Activated CD8-positive, alpha-beta T cell treated with anti-CD3 and anti-CD28 coated beads for 36 hours (primary cell): Measurements from ENCODE around the gene FBXO31. TPM values are rescaled to one million over a fixed set of nuclear protein-coding genes. Genes with fewer than 3 reads are reported as not detected.

ENCODE experiments used
- ATAC-seq: fragments of 200-7000 bp; cut with Tn5 transposase; one replicate; pipeline ENCODE4 v1.10.0; 2021; ENCODE audit warnings: mild to moderate bottlenecking, moderate library complexity
- CTCF ChIA-PET: fragments of 350-600 bp; sonication (Branson Sonifier 250); formaldehyde crosslinking; loops from one replicate; lab custom pipeline; 2021; ENCODE audit warnings: antibody characterized with exemption; lab: Charles Lee
- POLR2A ChIA-PET: fragments of 350-600 bp; sonication (Branson Sonifier 250); formaldehyde crosslinking; loops from one replicate; lab custom pipeline; 2021; ENCODE audit warnings: antibody characterized with exemption; lab: Charles Lee
- DNase-seq: peaks from one replicate; pipeline ENCODE4 v3.0.0-alpha.2; 2020
- H3K27ac Mint-ChIP-seq: one replicate; pipeline ENCODE4 v1.8.0; 2021; ENCODE audit warnings: mild to moderate bottlenecking, mixed read lengths
- H3K27me3 Mint-ChIP-seq: one replicate; pipeline ENCODE4 v1.8.0; 2021; ENCODE audit warnings: mixed read lengths
- H3K36me3 Mint-ChIP-seq: one replicate; pipeline ENCODE4 v1.8.0; 2021; ENCODE audit warnings: low read depth, mixed read lengths
- H3K4me1 Mint-ChIP-seq: one replicate; pipeline ENCODE4 v1.8.0; 2021; ENCODE audit warnings: low read depth, mixed read lengths
- H3K4me3 Mint-ChIP-seq: one replicate; pipeline ENCODE4 v1.8.0; 2021; ENCODE audit warnings: mild to moderate bottlenecking, moderate library complexity, mixed read lengths
- H3K9me3 Mint-ChIP-seq: one replicate; pipeline ENCODE4 v1.8.0; 2021; ENCODE audit warnings: mixed read lengths
- intact Hi-C: fragments of 100-400 bp; cut with micrococcal nuclease; formaldehyde crosslinking; loops from one replicate; pipeline ENCODE4 v1.10.0; 2022
- total RNA-seq, 2 experiments: library from RNA; stranded (reverse); gene quantifications; one replicate each; pipeline ENCODE4 v1.2.3, GENCODE V29; 2021
- TF ChIP-seq, protein P1 (sequence below): fragments of 200-600 bp; IDR thresholded peaks from one replicate; pipeline ENCODE4 v1.8.0; 2022; ENCODE audit warnings: antibody characterized with exemption, mild to moderate bottlenecking

FBXO31 gene
- total RNA-seq, 2 experiments from 2014 or later: 32.0 to 32.7 TPM

DNA sequence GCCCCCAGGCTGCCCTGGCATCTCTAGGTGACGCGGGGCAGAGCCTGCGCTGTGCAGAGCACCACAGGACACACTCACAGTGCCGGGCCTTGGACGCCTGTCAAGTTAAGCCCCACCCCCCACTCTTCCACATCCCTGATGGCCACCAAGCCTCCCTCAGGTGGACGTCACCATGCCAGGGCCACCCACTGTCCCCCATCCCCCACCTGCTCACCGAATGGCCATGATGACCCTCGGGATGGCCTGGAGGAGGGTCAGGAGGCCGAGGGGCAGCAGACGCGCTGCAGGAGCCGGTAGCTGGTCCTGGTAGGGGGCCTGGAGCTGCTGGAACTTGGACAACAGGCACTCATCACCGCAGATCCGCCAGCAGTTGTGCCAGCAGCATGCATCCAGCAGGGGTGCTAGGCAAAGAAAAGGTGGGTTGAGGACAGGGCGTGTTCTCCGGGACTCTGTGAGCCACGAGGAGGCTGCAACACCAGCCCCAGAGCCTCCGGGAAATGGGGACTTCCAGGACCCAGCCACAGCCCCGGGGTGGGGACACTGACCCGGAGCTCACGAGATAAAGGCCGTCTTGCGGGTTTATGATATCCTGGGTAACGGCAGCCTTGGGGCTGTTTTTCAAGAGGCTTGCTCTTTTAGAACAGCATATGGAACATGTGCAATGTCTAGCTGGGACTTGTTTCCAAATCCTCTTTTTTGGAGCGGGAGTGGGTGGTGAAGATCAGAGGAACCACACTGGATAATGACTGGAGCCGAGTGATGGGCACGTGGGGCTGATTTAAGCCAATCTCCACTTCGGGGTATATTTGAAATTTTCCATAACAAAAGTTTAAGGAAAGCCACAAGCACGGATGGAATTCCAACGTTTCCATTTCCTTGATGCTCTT lies 77.8 kb downstream of the FBXO31 start:
- Mint-ChIP-seq H3K27me3 (no peaks in the 10 kb centered on the region), H3K4me1 (peaks cover 9% of the 10 kb centered on the region), H3K36me3 (peaks cover 4% of the 10 kb centered on the region), H3K27ac (no peak overlapping the region), H3K9me3 (peaks cover 2% of the 10 kb centered on the region), H3K4me3 (no peak overlapping the region)
- TF ChIP-seq, protein P1, sequence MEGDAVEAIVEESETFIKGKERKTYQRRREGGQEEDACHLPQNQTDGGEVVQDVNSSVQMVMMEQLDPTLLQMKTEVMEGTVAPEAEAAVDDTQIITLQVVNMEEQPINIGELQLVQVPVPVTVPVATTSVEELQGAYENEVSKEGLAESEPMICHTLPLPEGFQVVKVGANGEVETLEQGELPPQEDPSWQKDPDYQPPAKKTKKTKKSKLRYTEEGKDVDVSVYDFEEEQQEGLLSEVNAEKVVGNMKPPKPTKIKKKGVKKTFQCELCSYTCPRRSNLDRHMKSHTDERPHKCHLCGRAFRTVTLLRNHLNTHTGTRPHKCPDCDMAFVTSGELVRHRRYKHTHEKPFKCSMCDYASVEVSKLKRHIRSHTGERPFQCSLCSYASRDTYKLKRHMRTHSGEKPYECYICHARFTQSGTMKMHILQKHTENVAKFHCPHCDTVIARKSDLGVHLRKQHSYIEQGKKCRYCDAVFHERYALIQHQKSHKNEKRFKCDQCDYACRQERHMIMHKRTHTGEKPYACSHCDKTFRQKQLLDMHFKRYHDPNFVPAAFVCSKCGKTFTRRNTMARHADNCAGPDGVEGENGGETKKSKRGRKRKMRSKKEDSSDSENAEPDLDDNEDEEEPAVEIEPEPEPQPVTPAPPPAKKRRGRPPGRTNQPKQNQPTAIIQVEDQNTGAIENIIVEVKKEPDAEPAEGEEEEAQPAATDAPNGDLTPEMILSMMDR: no peak
- POLR2A ChIA-PET: no interaction called here
- ATAC-seq (no peak), DNase-seq (no peak)
- intact Hi-C loops: no loop called here
- CTCF ChIA-PET: no interaction called here

DNA sequence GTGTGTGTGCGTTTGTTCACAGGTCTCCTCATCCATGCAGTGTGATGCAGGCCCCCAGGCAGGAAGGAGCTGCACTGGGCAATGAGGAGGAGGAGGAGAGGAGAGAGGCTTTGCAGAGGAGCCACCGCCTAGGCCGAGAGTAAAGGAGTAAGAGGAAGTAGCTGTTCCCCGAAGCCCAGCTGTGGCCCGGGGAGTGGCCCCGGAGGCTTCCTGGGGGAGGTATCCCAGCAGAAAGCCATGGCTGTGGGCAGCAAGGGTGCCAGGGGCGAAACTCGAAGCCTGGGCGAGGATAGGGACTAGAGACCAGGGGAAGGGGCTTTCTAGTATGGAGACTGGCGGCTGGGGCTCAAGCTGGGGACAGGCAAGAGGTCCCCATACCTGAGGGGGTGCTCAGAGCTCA lies 78.6 kb downstream of the FBXO31 start:
- DNase-seq (no peak), ATAC-seq (no peak)
- ChIA-PET POLR2A (interaction anchor here (1.1 kb wide), 1 partner anchor 11 kb away, joined by 4 read pairs; no protein-coding TSS in a partner anchor), CTCF (interaction anchor here (1.0 kb wide), 1 partner anchor 331 kb away, joined by 3 read pairs; no protein-coding TSS in a partner anchor)
- intact Hi-C loops: no loop called here
- H3K9me3 Mint-ChIP-seq: peaks cover 2% of the 10 kb centered on the region
- H3K27ac Mint-ChIP-seq: no peak overlapping the region
- TF ChIP-seq, protein P1: no peak
- H3K27me3 Mint-ChIP-seq: no peaks in the 10 kb centered on the region
- H3K4me1 Mint-ChIP-seq: peaks cover 9% of the 10 kb centered on the region
- H3K36me3 Mint-ChIP-seq: peaks cover 6% of the 10 kb centered on the region
- no peak overlapping the region for H3K4me3 Mint-ChIP-seq

DNA sequence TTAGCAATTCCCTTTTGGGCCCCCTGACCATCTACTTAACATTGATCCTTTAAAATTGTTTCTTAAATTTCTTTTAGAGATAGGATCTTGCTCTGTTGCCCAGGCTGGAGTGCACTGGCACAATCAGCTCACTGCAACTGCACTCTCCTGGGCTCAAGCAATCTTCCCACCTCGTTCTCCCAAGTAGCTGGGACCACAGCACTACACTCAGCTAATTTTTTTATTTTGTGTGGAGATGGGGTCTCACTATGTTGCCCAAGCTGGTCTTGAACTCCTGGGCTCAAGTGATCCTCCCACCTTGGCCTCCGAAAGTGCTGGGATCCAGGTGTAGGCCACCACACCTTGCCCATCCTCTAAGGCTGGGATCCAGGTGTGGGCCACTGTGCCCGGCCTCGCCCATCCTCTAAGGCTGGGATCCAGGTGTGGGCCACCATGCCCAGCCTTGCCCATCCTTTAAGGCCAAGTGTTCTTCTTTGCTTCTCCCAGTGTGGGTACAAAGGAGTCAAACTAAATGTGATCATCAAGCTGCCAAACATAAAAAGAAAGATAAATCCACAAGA lies 79.5 kb downstream of the FBXO31 start:
- Mint-ChIP-seq H3K4me3 (no peak overlapping the region), H3K36me3 (peaks cover 6% of the 10 kb centered on the region), H3K4me1 (peaks cover 9% of the 10 kb centered on the region), H3K27ac (no peak overlapping the region), H3K27me3 (no peaks in the 10 kb centered on the region), H3K9me3 (peaks cover 2% of the 10 kb centered on the region)
- intact Hi-C loops: no loop called here
- DNase-seq: no peak
- ChIA-PET POLR2A (interaction anchor here (1.1 kb wide), 2 partner anchors 11 to 12 kb away, joined by 3 to 4 read pairs; no protein-coding TSS in a partner anchor), CTCF (interaction anchor here (1.0 kb wide), 1 partner anchor 332 kb away, joined by 3 read pairs; no protein-coding TSS in a partner anchor)
- TF ChIP-seq, protein P1: no peak
- no peak for ATAC-seq

DNA sequence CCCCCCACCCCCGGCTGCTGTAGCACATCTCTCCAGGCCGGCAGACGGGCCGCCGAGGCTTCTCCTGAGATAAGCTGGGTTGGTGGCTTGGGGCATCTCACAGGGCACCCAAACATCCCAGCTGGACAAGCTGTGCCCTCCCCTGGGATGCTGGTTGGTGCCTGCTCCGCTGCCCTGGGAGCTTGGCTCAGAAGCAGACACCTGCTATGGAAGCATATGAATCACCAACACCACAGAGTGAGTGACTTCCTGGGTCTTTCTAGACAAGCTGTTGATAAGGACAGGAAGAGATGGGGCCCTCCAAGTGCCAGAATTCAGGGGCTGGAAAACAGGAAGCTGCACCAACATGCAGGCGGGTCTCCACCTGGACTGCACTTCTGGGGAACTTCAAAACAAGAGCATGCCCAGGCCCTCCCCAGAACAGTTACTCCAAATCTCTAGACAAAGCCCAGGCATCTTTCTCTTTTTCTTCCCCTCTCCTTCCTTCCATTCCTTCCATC lies 80.1 kb downstream of the FBXO31 start:
- POLR2A ChIA-PET: interaction anchor here (1.1 kb wide), 1 partner anchor 12 kb away, joined by 3 read pairs; no protein-coding TSS in a partner anchor
- intact Hi-C loops: no loop called here
- no peaks in the 10 kb centered on the region for H3K9me3 Mint-ChIP-seq

More for the DNA sequence above, 80.1 kb downstream of the FBXO31 start:
- H3K27ac Mint-ChIP-seq: peak overlapping the region; percentile 65
- ATAC-seq (peak; percentile 49), DNase-seq (no peak)
- peaks cover 2% of the 10 kb centered on the region for H3K36me3 Mint-ChIP-seq
- no peak overlapping the region for H3K4me3 Mint-ChIP-seq
- CTCF ChIA-PET: no interaction called here
- H3K27me3 Mint-ChIP-seq: no peaks in the 10 kb centered on the region
- H3K4me1 Mint-ChIP-seq: peaks cover 9% of the 10 kb centered on the region
- TF ChIP-seq, protein P1: no peak
